Germinal center (tissue), 1 donor: ENCODE data around the gene FHOD3.

ENCODE experiments used
- DNase-seq: peaks from one replicate; pipeline ENCODE4 v3.0.0; 2012; ENCODE audit warnings: mixed read lengths, low spot score

FHOD3 gene

GRCh38 chr18:36411745-36412168 lies 114.2 kb downstream of the FHOD3 start:
- DNase-seq = no peak

- no peak for DNase-seq
These were observed 115.3 kb downstream of the FHOD3 start for GRCh38 chr18:36412778-36413177.

GRCh38 chr18:36415171-36415570 lies 117.7 kb downstream of the FHOD3 start:
- no peak for DNase-seq

- DNase-seq = no peak
These were observed 118.1 kb downstream of the FHOD3 start for GRCh38 chr18:36415625-36416024.

- DNase-seq = no peak
These were observed 121.8 kb downstream of the FHOD3 start for GRCh38 chr18:36419188-36419899.

- DNase-seq = peak; percentile 16
These were observed 122.5 kb downstream of the FHOD3 start for GRCh38 chr18:36419900-36420531.

- no peak for DNase-seq
These were observed 123.3 kb downstream of the FHOD3 start for GRCh38 chr18:36420826-36421225.

GRCh38 chr18:36424741-36425142 lies 127.2 kb downstream of the FHOD3 start:
- no peak for DNase-seq

- DNase-seq = no peak
These were observed 129.9 kb downstream of the FHOD3 start for GRCh38 chr18:36427369-36427768.

- DNase-seq = no peak
These were observed 130.3 kb downstream of the FHOD3 start for GRCh38 chr18:36427831-36428230.

GRCh38 chr18:36428431-36429029 lies 131.0 kb downstream of the FHOD3 start:
- no peak for DNase-seq

GRCh38 chr18:36432880-36433555 lies 135.5 kb downstream of the FHOD3 start:
- no peak for DNase-seq

GRCh38 chr18:36436387-36436786 lies 138.9 kb downstream of the FHOD3 start:
- no peak for DNase-seq

GRCh38 chr18:36440614-36441013 lies 143.1 kb downstream of the FHOD3 start:
- DNase-seq = no peak

GRCh38 chr18:36441426-36442240 lies 144.1 kb downstream of the FHOD3 start:
- no peak for DNase-seq

- DNase-seq = no peak
These were observed 145.2 kb downstream of the FHOD3 start for GRCh38 chr18:36442717-36443116.

- no peak for DNase-seq
These were observed 148.5 kb downstream of the FHOD3 start for GRCh38 chr18:36446059-36446458.

- no peak for DNase-seq
These were observed 151.1 kb downstream of the FHOD3 start for GRCh38 chr18:36448384-36449290.

- DNase-seq = no peak
These were observed 151.9 kb downstream of the FHOD3 start for GRCh38 chr18:36449451-36449850.

GRCh38 chr18:36450264-36450663 lies 152.8 kb downstream of the FHOD3 start:
- no peak for DNase-seq
